ENCODE results near the gene SPEG.

- no peak for TF ChIP-seq POLR2A (IDR thresholded peaks at IDR 0.05)
- no peak for TF ChIP-seq CTCF (IDR thresholded peaks at IDR 0.05 in 8 of 11, conservative IDR thresholded peaks at IDR 0.05 in 3 of 11)
- TF ChIP-seq POLR2AphosphoS5 (IDR thresholded peaks at IDR 0.05), result no peak
Observed at GRCh38 chr2:219440388-219441256, 6.0 kb downstream of the SPEG start.
